Measurements from ENCODE around the gene SEC22C.
A peak's percentile ranks its signal among the peaks of the same experiment; 100 is the strongest.

The SEC22C gene

GRCh38 chr3:42556089-42556632 lies 25.6 kb downstream of the SEC22C start:
- H3K9me3 ChIP-seq (ENCODE audit: control insufficient read depth, insufficient read depth, low read length), result no peaks in the 10 kb centered on the region
- H3K36me3 ChIP-seq (ENCODE audit: control insufficient read depth, insufficient read depth, low read length), result peaks cover 12% of the 10 kb centered on the region; the same call in 1 of the 2 replicates
- no CpG with 5 or more reads among the region's 3 CpGs for WGBS (ENCODE audit: insufficient coverage, insufficient read length)
- no peak overlapping the region for H3K4me3 ChIP-seq (ENCODE audit: low read length)
- no peaks in the 10 kb centered on the region for H3K4me1 ChIP-seq (ENCODE audit: control insufficient read depth, insufficient read depth, low read length)
- no peak overlapping the region for H3K27ac ChIP-seq (ENCODE audit: low read length)
- no peak for DNase-seq (ENCODE audit: low read depth, low spot score)
- no peaks in the 10 kb centered on the region; the same call in 1 of the 2 replicates for H3K27me3 ChIP-seq (ENCODE audit: control insufficient read depth, insufficient read depth, low read length)

GRCh38 chr3:42552830-42553229 lies 28.9 kb downstream of the SEC22C start:
- peaks cover 12% of the 10 kb centered on the region; the same call in 1 of the 2 replicates for H3K36me3 ChIP-seq (ENCODE audit: control insufficient read depth, insufficient read depth, low read length)
- no CpG with 5 or more reads among the region's 1 CpG for WGBS (ENCODE audit: insufficient coverage, insufficient read length)

GRCh38 chr3:42550250-42550649 lies 31.5 kb downstream of the SEC22C start:
- no CpG with 5 or more reads among the region's 1 CpG for WGBS (ENCODE audit: insufficient coverage, insufficient read length)
- Histone ChIP-seq H3K9me3 (ENCODE audit: control insufficient read depth, insufficient read depth, low read length) (no peaks in the 10 kb centered on the region), H3K27ac (ENCODE audit: low read length) (no peak overlapping the region), H3K4me3 (ENCODE audit: low read length) (no peak overlapping the region), H3K4me1 (ENCODE audit: control insufficient read depth, insufficient read depth, low read length) (no peaks in the 10 kb centered on the region; the same call in 1 of the 2 replicates), H3K27me3 (ENCODE audit: control insufficient read depth, insufficient read depth, low read length) (no peaks in the 10 kb centered on the region), H3K36me3 (ENCODE audit: control insufficient read depth, insufficient read depth, low read length) (peaks cover 6% of the 10 kb centered on the region; the same call in 1 of the 2 replicates)
- no peak for DNase-seq (ENCODE audit: low read depth, low spot score)

More at GRCh38 chr3:42552830-42553229, 28.9 kb downstream of the SEC22C start:
- no peak overlapping the region for H3K4me3 ChIP-seq (ENCODE audit: low read length)
- no peak overlapping the region for H3K27ac ChIP-seq (ENCODE audit: low read length)
- no peak for DNase-seq (ENCODE audit: low read depth, low spot score)
- no peaks in the 10 kb centered on the region for H3K9me3 ChIP-seq (ENCODE audit: control insufficient read depth, insufficient read depth, low read length)
- no peaks in the 10 kb centered on the region for H3K27me3 ChIP-seq (ENCODE audit: control insufficient read depth, insufficient read depth, low read length)
- H3K4me1 ChIP-seq (ENCODE audit: control insufficient read depth, insufficient read depth, low read length), result no peaks in the 10 kb centered on the region

GRCh38 chr3:42549131-42549530 lies 32.6 kb downstream of the SEC22C start:
- H3K36me3 ChIP-seq (ENCODE audit: control insufficient read depth, insufficient read depth, low read length), result peaks cover 6% of the 10 kb centered on the region; the same call in 1 of the 2 replicates
- no peaks in the 10 kb centered on the region for H3K9me3 ChIP-seq (ENCODE audit: control insufficient read depth, insufficient read depth, low read length)
- H3K27me3 ChIP-seq (ENCODE audit: control insufficient read depth, insufficient read depth, low read length), result no peaks in the 10 kb centered on the region
- H3K4me3 ChIP-seq (ENCODE audit: low read length), result no peak overlapping the region
- no peak for DNase-seq (ENCODE audit: low read depth, low spot score)
- no CpG with 5 or more reads among the region's 2 CpGs for WGBS (ENCODE audit: insufficient coverage, insufficient read length)
- H3K4me1 ChIP-seq (ENCODE audit: control insufficient read depth, insufficient read depth, low read length), result no peaks in the 10 kb centered on the region; the same call in 1 of the 2 replicates
- no peak overlapping the region for H3K27ac ChIP-seq (ENCODE audit: low read length)

- Histone ChIP-seq H3K4me1 (ENCODE audit: control insufficient read depth, insufficient read depth, low read length) (no peaks in the 10 kb centered on the region; the same call in 1 of the 2 replicates), H3K9me3 (ENCODE audit: control insufficient read depth, insufficient read depth, low read length) (no peaks in the 10 kb centered on the region), H3K27me3 (ENCODE audit: control insufficient read depth, insufficient read depth, low read length) (no peaks in the 10 kb centered on the region), H3K36me3 (ENCODE audit: control insufficient read depth, insufficient read depth, low read length) (no peaks in the 10 kb centered on the region), H3K4me3 (ENCODE audit: low read length) (no peak overlapping the region), H3K27ac (ENCODE audit: low read length) (no peak overlapping the region)
- no CpG with 5 or more reads among the region's 7 CpGs for WGBS (ENCODE audit: insufficient coverage, insufficient read length)
- peak; percentile 63 for DNase-seq (ENCODE audit: low read depth, low spot score)
Observed at GRCh38 chr3:42547401-42547945, 34.3 kb downstream of the SEC22C start.

GRCh38 chr3:42546691-42547213 lies 35.0 kb downstream of the SEC22C start:
- Histone ChIP-seq H3K27me3 (ENCODE audit: control insufficient read depth, insufficient read depth, low read length) (no peaks in the 10 kb centered on the region), H3K36me3 (ENCODE audit: control insufficient read depth, insufficient read depth, low read length) (no peaks in the 10 kb centered on the region), H3K9me3 (ENCODE audit: control insufficient read depth, insufficient read depth, low read length) (no peaks in the 10 kb centered on the region), H3K4me1 (ENCODE audit: control insufficient read depth, insufficient read depth, low read length) (no peaks in the 10 kb centered on the region; the same call in 1 of the 2 replicates), H3K27ac (ENCODE audit: low read length) (no peak overlapping the region), H3K4me3 (ENCODE audit: low read length) (no peak overlapping the region)
- WGBS (ENCODE audit: insufficient coverage, insufficient read length), result no CpG with 5 or more reads among the region's 3 CpGs
- DNase-seq (ENCODE audit: low read depth, low spot score), result no peak

GRCh38 chr3:42545284-42545900 lies 36.4 kb downstream of the SEC22C start:
- DNase-seq (ENCODE audit: low read depth, low spot score), result no peak
- Histone ChIP-seq H3K36me3 (ENCODE audit: control insufficient read depth, insufficient read depth, low read length) (no peaks in the 10 kb centered on the region), H3K27ac (ENCODE audit: low read length) (no peak overlapping the region), H3K27me3 (ENCODE audit: control insufficient read depth, insufficient read depth, low read length) (no peaks in the 10 kb centered on the region), H3K4me1 (ENCODE audit: control insufficient read depth, insufficient read depth, low read length) (no peaks in the 10 kb centered on the region; the same call in 1 of the 2 replicates), H3K9me3 (ENCODE audit: control insufficient read depth, insufficient read depth, low read length) (no peaks in the 10 kb centered on the region), H3K4me3 (ENCODE audit: low read length) (no peak overlapping the region)
- no CpG with 5 or more reads among the region's 5 CpGs for WGBS (ENCODE audit: insufficient coverage, insufficient read length)

- no peak for DNase-seq (ENCODE audit: low read depth, low spot score)
- H3K9me3 ChIP-seq (ENCODE audit: control insufficient read depth, insufficient read depth, low read length), result no peaks in the 10 kb centered on the region
- no CpG with 5 or more reads among the region's 12 CpGs for WGBS (ENCODE audit: insufficient coverage, insufficient read length)
- H3K4me1 ChIP-seq (ENCODE audit: control insufficient read depth, insufficient read depth, low read length), result no peaks in the 10 kb centered on the region; the same call in 1 of the 2 replicates
- no peaks in the 10 kb centered on the region for H3K36me3 ChIP-seq (ENCODE audit: control insufficient read depth, insufficient read depth, low read length)
- H3K27me3 ChIP-seq (ENCODE audit: control insufficient read depth, insufficient read depth, low read length), result no peaks in the 10 kb centered on the region
- H3K27ac ChIP-seq (ENCODE audit: low read length), result no peak overlapping the region
- no peak overlapping the region for H3K4me3 ChIP-seq (ENCODE audit: low read length)
Observed at GRCh38 chr3:42544492-42545283, 37.1 kb downstream of the SEC22C start.

- Histone ChIP-seq H3K27ac (ENCODE audit: low read length) (no peak overlapping the region), H3K4me3 (ENCODE audit: low read length) (no peak overlapping the region), H3K9me3 (ENCODE audit: control insufficient read depth, insufficient read depth, low read length) (no peaks in the 10 kb centered on the region), H3K27me3 (ENCODE audit: control insufficient read depth, insufficient read depth, low read length) (no peaks in the 10 kb centered on the region), H3K36me3 (ENCODE audit: control insufficient read depth, insufficient read depth, low read length) (no peaks in the 10 kb centered on the region), H3K4me1 (ENCODE audit: control insufficient read depth, insufficient read depth, low read length) (no peaks in the 10 kb centered on the region; the same call in 1 of the 2 replicates)
- DNase-seq (ENCODE audit: low read depth, low spot score), result no peak
- no CpG with 5 or more reads among the region's 3 CpGs for WGBS (ENCODE audit: insufficient coverage, insufficient read length)
Observed at GRCh38 chr3:42541079-42541478, 40.7 kb downstream of the SEC22C start.
